GM23338 (cell line): Measurements from ENCODE around the gene COL20A1. TPM values are rescaled to one million over a fixed set of nuclear protein-coding genes. Genes with fewer than 3 reads are reported as not detected.

Experiments
- ATAC-seq: fragments of 200-7000 bp; cut with Tn5 transposase; 3 replicates; pipeline ENCODE4 v1.9.1; 2020
- DNase-seq: peaks from one replicate; pipeline ENCODE4 v3.0.0-alpha.2; 2015; ENCODE audit warnings: low spot score
- H2AFZ ChIP-seq: fragments of 200-600 bp; sonication (generic); 2 replicates; pipeline ENCODE4 v1.8.0; 2016; ENCODE audit warnings: antibody characterized with exemption, mild to moderate bottlenecking, moderate library complexity
- H3F3A ChIP-seq: fragments of 200-600 bp; sonication (generic); replicated peaks from 2 replicates; pipeline ENCODE4 v1.8.0; 2017; ENCODE audit warnings: antibody characterized with exemption, mixed run types, low read depth
- H3K27ac ChIP-seq: fragments of 200-600 bp; sonication (generic); 2 replicates; pipeline ENCODE4 v1.6.1; 2016; ENCODE audit warnings: low read depth
- H3K27me3 ChIP-seq: fragments of 200-600 bp; sonication (generic); 2 replicates; pipeline ENCODE4 v1.8.0; 2016; ENCODE audit warnings: mild to moderate bottlenecking, mixed run types, moderate library complexity; ENCODE audit not compliant: insufficient read depth
- H3K36me3 ChIP-seq: fragments of 200-600 bp; sonication (generic); 2 replicates; pipeline ENCODE4 v1.8.0; 2016; ENCODE audit warnings: mild to moderate bottlenecking; ENCODE audit not compliant: insufficient read depth
- H3K4me1 ChIP-seq: fragments of 200-600 bp; sonication (generic); 2 replicates; pipeline ENCODE4 v1.8.0; 2016; ENCODE audit warnings: mild to moderate bottlenecking, moderate library complexity; ENCODE audit not compliant: insufficient read depth
- H3K4me2 ChIP-seq: fragments of 200-600 bp; sonication (generic); 2 replicates; pipeline ENCODE4 v1.7.1; 2017; ENCODE audit warnings: mixed run types
- H3K4me3 ChIP-seq: fragments of 200-600 bp; sonication (generic); 2 replicates; pipeline ENCODE4 v1.6.1; 2016; ENCODE audit warnings: mixed run types
- H3K79me2 ChIP-seq: fragments of 200-600 bp; sonication (generic); replicated peaks from 2 replicates; pipeline ENCODE4 v1.8.0; 2017; ENCODE audit warnings: mild to moderate bottlenecking; ENCODE audit not compliant: insufficient read depth
- H3K9me2 ChIP-seq: fragments of 200-600 bp; sonication (generic); 2 replicates; pipeline ENCODE4 v1.8.0; 2017; ENCODE audit not compliant: insufficient read depth
- H4K20me1 ChIP-seq: fragments of 200-600 bp; sonication (generic); replicated peaks from 2 replicates; pipeline ENCODE4 v1.8.0; 2017; ENCODE audit warnings: mild to moderate bottlenecking; ENCODE audit not compliant: insufficient read depth
- H3K27ac Mint-ChIP-seq: 2 replicates; pipeline ENCODE4 v1.8.0; 2020; ENCODE audit warnings: inconsistent platforms, mild to moderate bottlenecking, moderate library complexity, mixed read lengths
- H3K27me3 Mint-ChIP-seq: 3 replicates; pipeline ENCODE4 v1.8.0; 2022; ENCODE audit warnings: low read depth, mild to moderate bottlenecking, moderate library complexity, mixed read lengths, inconsistent platforms; ENCODE audit not compliant: insufficient read depth, poor library complexity
- H3K36me3 Mint-ChIP-seq: 3 replicates; pipeline ENCODE4 v1.8.0; 2021; ENCODE audit warnings: low read depth, mild to moderate bottlenecking, inconsistent platforms, moderate library complexity, mixed read lengths
- H3K4me1 Mint-ChIP-seq: 3 replicates; pipeline ENCODE4 v1.8.0; 2020; ENCODE audit warnings: mild to moderate bottlenecking, inconsistent platforms, mixed read lengths
- H3K4me3 Mint-ChIP-seq: 3 replicates; pipeline ENCODE4 v1.8.0; 2021; ENCODE audit warnings: moderate library complexity, mild to moderate bottlenecking, inconsistent platforms, mixed read lengths
- H3K9me3 Mint-ChIP-seq: 3 replicates; pipeline ENCODE4 v1.8.0; 2020; ENCODE audit warnings: moderate library complexity, mild to moderate bottlenecking, inconsistent platforms, mixed read lengths
- CREB1 ChIP-seq: fragments of 250-450 bp; sonication (Bioruptor Pico); IDR thresholded peaks from 2 replicates; pipeline ENCODE4 v1.5.0; 2020; ENCODE audit warnings: low read depth, mild to moderate bottlenecking, moderate library complexity
- EZH2 ChIP-seq: fragments of 200-600 bp; sonication (generic); IDR thresholded peaks from one replicate; pipeline ENCODE4 v1.8.0; 2017; ENCODE audit warnings: antibody characterized with exemption, mild to moderate bottlenecking, low read depth; ENCODE audit not compliant: unreplicated experiment
- EZH2phosphoT487 ChIP-seq: fragments of 200-600 bp; sonication (generic); IDR thresholded peaks from one replicate; pipeline ENCODE4 v1.8.1; 2018; ENCODE audit warnings: antibody characterized with exemption; ENCODE audit not compliant: unreplicated experiment
- JUNB ChIP-seq: IDR thresholded peaks from one replicate; pipeline ENCODE4 v1.6.1; 2016; ENCODE audit warnings: antibody characterized with exemption; ENCODE audit not compliant: unreplicated experiment
- NANOG ChIP-seq: IDR thresholded peaks from 2 replicates; pipeline ENCODE4 v1.6.1; 2016; ENCODE audit warnings: antibody characterized with exemption, borderline replicate concordance
- POLR2AphosphoS5 ChIP-seq: IDR thresholded peaks from 2 replicates; pipeline ENCODE4 v1.6.1; 2016; ENCODE audit warnings: antibody characterized with exemption, low read depth
- STAT1 ChIP-seq: IDR thresholded peaks from one replicate; pipeline ENCODE4 v1.6.1; 2016; ENCODE audit warnings: antibody characterized with exemption; ENCODE audit not compliant: unreplicated experiment
- ZNF114 ChIP-seq: fragments of 250-450 bp; sonication (Bioruptor Pico); IDR thresholded peaks from 2 replicates; pipeline ENCODE4 v1.5.0; 2020; ENCODE audit warnings: mild to moderate bottlenecking, moderate library complexity
- ZNF331 ChIP-seq: fragments of 250-450 bp; sonication (Bioruptor Pico); IDR thresholded peaks from 2 replicates; pipeline ENCODE4 v1.5.0; 2020; ENCODE audit warnings: low read depth, mild to moderate bottlenecking, moderate library complexity
- polyA plus RNA-seq: library from polyadenylated mRNA; unstranded; fragments of >200 nt; fragmentation: Nextera tagmentation; extraction: Ambion mirVana; gene quantifications from 2 replicates; pipeline ENCODE4 v1.2.1, GENCODE V29; 2016
- total RNA-seq: library from RNA; depleted of rRNA; stranded (reverse); fragments of >200 nt; shearing (Covaris generic); gene quantifications from 2 replicates; pipeline ENCODE4 v1.2.3, GENCODE V29; 2014
- TF ChIP-seq, protein P1 (sequence below): IDR thresholded peaks from one replicate; pipeline ENCODE4 v1.6.1; 2018; ENCODE audit warnings: antibody characterized with exemption; ENCODE audit not compliant: unreplicated experiment
- TF ChIP-seq, protein P2 (sequence below), 2 experiments: fragments of 200-600 bp in 1 of 2; sonication (generic) in 1 of 2; conservative IDR thresholded peaks; 2 replicates each; pipeline versions ENCODE4 v1.5.1 to v1.6.1; 2016 to 2017; ENCODE audit warnings: antibody characterized with exemption in 2 of 2, low read depth in 2 of 2, mild to moderate bottlenecking in 2 of 2, moderate library complexity in 1 of 2
- TF ChIP-seq, protein P3 (sequence below): fragments of 250-450 bp; sonication (Bioruptor Pico); IDR thresholded peaks from 2 replicates; pipeline ENCODE4 v1.5.0; 2020; ENCODE audit warnings: mild to moderate bottlenecking, moderate library complexity
- TF ChIP-seq, protein P4 (sequence below): IDR thresholded peaks from 2 replicates; pipeline ENCODE4 v1.6.1; 2016; ENCODE audit warnings: antibody characterized with exemption

COL20A1 gene
- total and polyA plus RNA-seq, 2 experiments from 2014 or later, result 0.28 to 0.79 TPM

DNA sequence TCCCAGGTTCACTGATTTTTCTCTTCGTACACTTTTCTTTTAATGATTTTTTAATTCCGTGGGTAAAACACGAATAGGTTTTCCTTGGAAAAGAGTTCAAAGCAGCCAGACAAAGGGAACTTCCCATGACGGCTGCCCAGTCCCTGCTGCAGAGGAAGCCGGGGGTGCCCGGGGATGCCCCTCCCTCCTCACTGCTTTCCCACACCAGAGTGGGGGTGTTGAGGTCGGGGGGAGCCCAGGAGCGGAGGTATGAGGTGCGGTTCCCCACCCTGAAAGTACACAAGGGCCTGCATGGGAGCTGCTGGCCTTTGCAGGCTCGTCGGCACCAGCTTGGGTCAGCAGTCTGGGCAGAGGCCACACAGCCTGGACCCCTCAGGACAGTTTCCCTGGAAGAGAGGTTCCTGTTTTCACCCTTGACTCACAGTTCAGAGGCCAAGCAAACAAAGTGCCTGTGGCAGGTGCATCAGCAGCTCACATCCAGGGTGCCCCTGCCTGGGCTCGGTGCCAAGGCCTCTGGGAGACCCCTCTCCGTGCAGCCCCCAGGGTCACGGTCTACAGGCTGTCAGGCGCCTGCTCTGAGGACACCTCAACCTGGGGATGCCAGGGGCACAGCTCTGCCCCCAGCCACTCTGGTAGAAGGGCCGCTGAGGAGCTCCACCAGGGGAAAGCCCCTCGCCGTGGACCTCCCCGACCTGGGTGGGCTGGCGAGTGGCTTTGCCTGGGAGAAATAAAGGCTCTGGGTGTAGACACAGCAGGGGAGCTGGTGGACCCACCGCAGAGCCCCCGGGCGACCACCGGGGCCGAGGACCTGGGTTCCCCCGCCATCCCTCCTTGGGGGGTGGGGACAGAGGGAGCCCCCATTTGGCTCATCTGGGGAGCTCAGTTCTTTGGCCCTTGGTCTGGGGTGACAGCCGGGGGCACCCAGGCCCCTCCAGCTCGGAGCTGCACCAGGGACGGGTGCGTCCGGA, 83.6 kb downstream of the COL20A1 start:
- H3K36me3 ChIP-seq, result no peaks in the 10 kb centered on the region
- H3K4me1 Mint-ChIP-seq, result peaks cover 20% of the 10 kb centered on the region
- ATAC-seq (no peak), DNase-seq (no peak)
- H3K4me3 ChIP-seq, result no peak overlapping the region
- no peak overlapping the region for H3K27ac Mint-ChIP-seq
- H3K27me3 ChIP-seq, result no peaks in the 10 kb centered on the region
- peaks cover 16% of the 10 kb centered on the region for H3K27me3 Mint-ChIP-seq
- no peaks in the 10 kb centered on the region for H3K79me2 ChIP-seq
- no peaks in the 10 kb centered on the region; the same call in 2 of the 3 replicates for H3K9me3 Mint-ChIP-seq
- peaks cover 18% of the 10 kb centered on the region for H3K4me1 ChIP-seq
- no peak overlapping the region for H3K4me3 Mint-ChIP-seq
- no peak for TF ChIP-seq ZNF331
- TF ChIP-seq, protein P1, sequence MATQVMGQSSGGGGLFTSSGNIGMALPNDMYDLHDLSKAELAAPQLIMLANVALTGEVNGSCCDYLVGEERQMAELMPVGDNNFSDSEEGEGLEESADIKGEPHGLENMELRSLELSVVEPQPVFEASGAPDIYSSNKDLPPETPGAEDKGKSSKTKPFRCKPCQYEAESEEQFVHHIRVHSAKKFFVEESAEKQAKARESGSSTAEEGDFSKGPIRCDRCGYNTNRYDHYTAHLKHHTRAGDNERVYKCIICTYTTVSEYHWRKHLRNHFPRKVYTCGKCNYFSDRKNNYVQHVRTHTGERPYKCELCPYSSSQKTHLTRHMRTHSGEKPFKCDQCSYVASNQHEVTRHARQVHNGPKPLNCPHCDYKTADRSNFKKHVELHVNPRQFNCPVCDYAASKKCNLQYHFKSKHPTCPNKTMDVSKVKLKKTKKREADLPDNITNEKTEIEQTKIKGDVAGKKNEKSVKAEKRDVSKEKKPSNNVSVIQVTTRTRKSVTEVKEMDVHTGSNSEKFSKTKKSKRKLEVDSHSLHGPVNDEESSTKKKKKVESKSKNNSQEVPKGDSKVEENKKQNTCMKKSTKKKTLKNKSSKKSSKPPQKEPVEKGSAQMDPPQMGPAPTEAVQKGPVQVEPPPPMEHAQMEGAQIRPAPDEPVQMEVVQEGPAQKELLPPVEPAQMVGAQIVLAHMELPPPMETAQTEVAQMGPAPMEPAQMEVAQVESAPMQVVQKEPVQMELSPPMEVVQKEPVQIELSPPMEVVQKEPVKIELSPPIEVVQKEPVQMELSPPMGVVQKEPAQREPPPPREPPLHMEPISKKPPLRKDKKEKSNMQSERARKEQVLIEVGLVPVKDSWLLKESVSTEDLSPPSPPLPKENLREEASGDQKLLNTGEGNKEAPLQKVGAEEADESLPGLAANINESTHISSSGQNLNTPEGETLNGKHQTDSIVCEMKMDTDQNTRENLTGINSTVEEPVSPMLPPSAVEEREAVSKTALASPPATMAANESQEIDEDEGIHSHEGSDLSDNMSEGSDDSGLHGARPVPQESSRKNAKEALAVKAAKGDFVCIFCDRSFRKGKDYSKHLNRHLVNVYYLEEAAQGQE, result no peak
- TF ChIP-seq, protein P2, sequence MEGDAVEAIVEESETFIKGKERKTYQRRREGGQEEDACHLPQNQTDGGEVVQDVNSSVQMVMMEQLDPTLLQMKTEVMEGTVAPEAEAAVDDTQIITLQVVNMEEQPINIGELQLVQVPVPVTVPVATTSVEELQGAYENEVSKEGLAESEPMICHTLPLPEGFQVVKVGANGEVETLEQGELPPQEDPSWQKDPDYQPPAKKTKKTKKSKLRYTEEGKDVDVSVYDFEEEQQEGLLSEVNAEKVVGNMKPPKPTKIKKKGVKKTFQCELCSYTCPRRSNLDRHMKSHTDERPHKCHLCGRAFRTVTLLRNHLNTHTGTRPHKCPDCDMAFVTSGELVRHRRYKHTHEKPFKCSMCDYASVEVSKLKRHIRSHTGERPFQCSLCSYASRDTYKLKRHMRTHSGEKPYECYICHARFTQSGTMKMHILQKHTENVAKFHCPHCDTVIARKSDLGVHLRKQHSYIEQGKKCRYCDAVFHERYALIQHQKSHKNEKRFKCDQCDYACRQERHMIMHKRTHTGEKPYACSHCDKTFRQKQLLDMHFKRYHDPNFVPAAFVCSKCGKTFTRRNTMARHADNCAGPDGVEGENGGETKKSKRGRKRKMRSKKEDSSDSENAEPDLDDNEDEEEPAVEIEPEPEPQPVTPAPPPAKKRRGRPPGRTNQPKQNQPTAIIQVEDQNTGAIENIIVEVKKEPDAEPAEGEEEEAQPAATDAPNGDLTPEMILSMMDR (conservative IDR thresholded peaks at IDR 0.05; ENCODE audit: low read depth in 2 of 2), result no peak
- no peak for TF ChIP-seq EZH2
- no peak for TF ChIP-seq EZH2phosphoT487
- TF ChIP-seq CREB1 (CRISPR knock-in tag), result no peak
- TF ChIP-seq NANOG, result no peak
- TF ChIP-seq POLR2AphosphoS5, result no peak
- TF ChIP-seq, protein P3, sequence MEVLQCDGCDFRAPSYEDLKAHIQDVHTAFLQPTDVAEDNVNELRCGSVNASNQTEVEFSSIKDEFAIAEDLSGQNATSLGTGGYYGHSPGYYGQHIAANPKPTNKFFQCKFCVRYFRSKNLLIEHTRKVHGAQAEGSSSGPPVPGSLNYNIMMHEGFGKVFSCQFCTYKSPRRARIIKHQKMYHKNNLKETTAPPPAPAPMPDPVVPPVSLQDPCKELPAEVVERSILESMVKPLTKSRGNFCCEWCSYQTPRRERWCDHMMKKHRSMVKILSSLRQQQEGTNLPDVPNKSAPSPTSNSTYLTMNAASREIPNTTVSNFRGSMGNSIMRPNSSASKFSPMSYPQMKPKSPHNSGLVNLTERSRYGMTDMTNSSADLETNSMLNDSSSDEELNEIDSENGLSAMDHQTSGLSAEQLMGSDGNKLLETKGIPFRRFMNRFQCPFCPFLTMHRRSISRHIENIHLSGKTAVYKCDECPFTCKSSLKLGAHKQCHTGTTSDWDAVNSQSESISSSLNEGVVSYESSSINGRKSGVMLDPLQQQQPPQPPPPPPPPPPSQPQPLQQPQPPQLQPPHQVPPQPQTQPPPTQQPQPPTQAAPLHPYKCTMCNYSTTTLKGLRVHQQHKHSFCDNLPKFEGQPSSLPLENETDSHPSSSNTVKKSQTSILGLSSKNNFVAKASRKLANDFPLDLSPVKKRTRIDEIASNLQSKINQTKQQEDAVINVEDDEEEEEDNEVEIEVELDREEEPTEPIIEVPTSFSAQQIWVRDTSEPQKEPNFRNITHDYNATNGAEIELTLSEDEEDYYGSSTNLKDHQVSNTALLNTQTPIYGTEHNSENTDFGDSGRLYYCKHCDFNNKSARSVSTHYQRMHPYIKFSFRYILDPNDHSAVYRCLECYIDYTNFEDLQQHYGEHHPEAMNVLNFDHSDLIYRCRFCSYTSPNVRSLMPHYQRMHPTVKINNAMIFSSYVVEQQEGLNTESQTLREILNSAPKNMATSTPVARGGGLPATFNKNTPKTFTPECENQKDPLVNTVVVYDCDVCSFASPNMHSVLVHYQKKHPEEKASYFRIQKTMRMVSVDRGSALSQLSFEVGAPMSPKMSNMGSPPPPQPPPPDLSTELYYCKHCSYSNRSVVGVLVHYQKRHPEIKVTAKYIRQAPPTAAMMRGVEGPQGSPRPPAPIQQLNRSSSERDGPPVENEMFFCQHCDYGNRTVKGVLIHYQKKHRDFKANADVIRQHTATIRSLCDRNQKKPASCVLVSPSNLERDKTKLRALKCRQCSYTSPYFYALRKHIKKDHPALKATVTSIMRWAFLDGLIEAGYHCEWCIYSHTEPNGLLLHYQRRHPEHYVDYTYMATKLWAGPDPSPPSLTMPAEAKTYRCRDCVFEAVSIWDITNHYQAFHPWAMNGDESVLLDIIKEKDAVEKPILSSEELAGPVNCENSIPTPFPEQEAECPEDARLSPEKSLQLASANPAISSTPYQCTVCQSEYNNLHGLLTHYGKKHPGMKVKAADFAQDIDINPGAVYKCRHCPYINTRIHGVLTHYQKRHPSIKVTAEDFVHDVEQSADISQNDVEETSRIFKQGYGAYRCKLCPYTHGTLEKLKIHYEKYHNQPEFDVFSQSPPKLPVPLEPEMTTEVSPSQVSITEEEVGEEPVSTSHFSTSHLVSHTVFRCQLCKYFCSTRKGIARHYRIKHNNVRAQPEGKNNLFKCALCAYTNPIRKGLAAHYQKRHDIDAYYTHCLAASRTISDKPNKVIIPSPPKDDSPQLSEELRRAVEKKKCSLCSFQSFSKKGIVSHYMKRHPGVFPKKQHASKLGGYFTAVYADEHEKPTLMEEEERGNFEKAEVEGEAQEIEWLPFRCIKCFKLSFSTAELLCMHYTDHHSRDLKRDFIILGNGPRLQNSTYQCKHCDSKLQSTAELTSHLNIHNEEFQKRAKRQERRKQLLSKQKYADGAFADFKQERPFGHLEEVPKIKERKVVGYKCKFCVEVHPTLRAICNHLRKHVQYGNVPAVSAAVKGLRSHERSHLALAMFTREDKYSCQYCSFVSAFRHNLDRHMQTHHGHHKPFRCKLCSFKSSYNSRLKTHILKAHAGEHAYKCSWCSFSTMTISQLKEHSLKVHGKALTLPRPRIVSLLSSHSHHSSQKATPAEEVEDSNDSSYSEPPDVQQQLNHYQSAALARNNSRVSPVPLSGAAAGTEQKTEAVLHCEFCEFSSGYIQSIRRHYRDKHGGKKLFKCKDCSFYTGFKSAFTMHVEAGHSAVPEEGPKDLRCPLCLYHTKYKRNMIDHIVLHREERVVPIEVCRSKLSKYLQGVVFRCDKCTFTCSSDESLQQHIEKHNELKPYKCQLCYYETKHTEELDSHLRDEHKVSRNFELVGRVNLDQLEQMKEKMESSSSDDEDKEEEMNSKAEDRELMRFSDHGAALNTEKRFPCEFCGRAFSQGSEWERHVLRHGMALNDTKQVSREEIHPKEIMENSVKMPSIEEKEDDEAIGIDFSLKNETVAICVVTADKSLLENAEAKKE, result no peak
- TF ChIP-seq STAT1, result no peak
- TF ChIP-seq ZNF114 (CRISPR knock-in tag), result no peak
- no peak for TF ChIP-seq JUNB
- TF ChIP-seq, protein P4, sequence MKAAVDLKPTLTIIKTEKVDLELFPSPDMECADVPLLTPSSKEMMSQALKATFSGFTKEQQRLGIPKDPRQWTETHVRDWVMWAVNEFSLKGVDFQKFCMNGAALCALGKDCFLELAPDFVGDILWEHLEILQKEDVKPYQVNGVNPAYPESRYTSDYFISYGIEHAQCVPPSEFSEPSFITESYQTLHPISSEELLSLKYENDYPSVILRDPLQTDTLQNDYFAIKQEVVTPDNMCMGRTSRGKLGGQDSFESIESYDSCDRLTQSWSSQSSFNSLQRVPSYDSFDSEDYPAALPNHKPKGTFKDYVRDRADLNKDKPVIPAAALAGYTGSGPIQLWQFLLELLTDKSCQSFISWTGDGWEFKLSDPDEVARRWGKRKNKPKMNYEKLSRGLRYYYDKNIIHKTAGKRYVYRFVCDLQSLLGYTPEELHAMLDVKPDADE, result no peak
- H3K36me3 Mint-ChIP-seq, result no peaks in the 10 kb centered on the region
- no peaks in the 10 kb centered on the region for H4K20me1 ChIP-seq
- no peak overlapping the region for H2AFZ ChIP-seq
- no peaks in the 10 kb centered on the region for H3F3A ChIP-seq
- no peaks in the 10 kb centered on the region for H3K9me2 ChIP-seq
- H3K4me2 ChIP-seq, result peak overlapping the region; percentile 71
- H3K27ac ChIP-seq, result no peak overlapping the region
